ENCODE results near the gene DLGAP1. TPM values are rescaled to one million over a fixed set of nuclear protein-coding genes. Genes with fewer than 3 reads are reported as not detected.

DLGAP1 gene
- polyA plus RNA-seq, 1 of the 3 experiments (the other 2 are of a cell fraction) = not detected

- TF ChIP-seq TEAD4 (IDR thresholded peaks at IDR 0.05; ENCODE audit: borderline replicate concordance, insufficient read depth) (no peak), FOXJ3 (CRISPR knock-in tag; IDR thresholded peaks at IDR 0.05) (no peak), FOSL2 (IDR thresholded peaks at IDR 0.05; ENCODE audit: borderline replicate concordance, low read depth) (no peak), PBX3 (IDR thresholded peaks at IDR 0.05) (no peak)
Measured at GRCh38 chr18:4311136-4311535, 144.0 kb downstream of the DLGAP1 start (continued).

DNA sequence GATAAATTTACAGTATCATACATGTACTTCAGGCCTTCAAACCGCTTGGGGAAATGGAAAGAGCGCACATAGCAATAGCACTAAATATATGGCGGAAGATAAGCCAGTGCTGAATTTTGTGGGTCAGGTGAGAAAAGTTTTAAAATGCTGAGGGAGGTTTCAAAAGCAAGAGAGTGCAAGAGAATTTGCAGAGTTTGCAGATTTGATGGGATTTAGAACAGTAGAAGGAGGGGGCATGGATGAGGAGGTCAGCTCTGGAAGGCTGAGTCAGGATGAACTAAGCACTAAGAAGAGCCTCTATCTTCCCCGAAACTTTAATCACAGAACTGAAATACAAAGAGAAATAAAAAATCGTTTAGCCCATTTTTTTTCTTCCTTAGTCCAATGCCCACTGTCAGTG, 145.9 kb downstream of the DLGAP1 start:
- POLR2A ChIA-PET = no interaction called here
- Histone ChIP-seq H3K79me2 (ENCODE audit: insufficient read depth) (no peaks in the 10 kb centered on the region), H3K4me3 (ENCODE audit: low read depth in 2 of 2, low read length in 1 of 2) (no peak overlapping the region), H3F3A (replicated peaks; ENCODE audit: insufficient read depth) (no peaks in the 10 kb centered on the region), H3K27ac (ENCODE audit: low read depth in 2 of 2, low read length in 1 of 2) (no peak overlapping the region), H3K4me1 (ENCODE audit: control insufficient read depth in 1 of 2, insufficient read depth in 2 of 2, low read depth in 1 of 2, low read length in 1 of 2) (no peaks in the 10 kb centered on the region; a peak in 1 of 4 replicates), H4K20me1 (ENCODE audit: insufficient read depth) (no peaks in the 10 kb centered on the region), H3K9ac (no peak overlapping the region), H3K36me3 (replicated peaks in 1 of 2; ENCODE audit: control insufficient read depth in 1 of 2, insufficient read depth in 2 of 2, low read length in 1 of 2) (no peaks in the 10 kb centered on the region), H3K9me3 (no peaks in the 10 kb centered on the region), H3K27me3 (ENCODE audit: insufficient read depth) (no peaks in the 10 kb centered on the region), H3K4me2 (no peak overlapping the region), H3K9me2 (no peaks in the 10 kb centered on the region), H2AFZ (ENCODE audit: low read depth) (no peak overlapping the region)
- no peak for DNase-seq
- CTCF ChIA-PET = no interaction called here
- 28% methylated on average over 5 of the region's 5 CpGs for WGBS (ENCODE audit: low lambda C conversion rate)
- no peak for TF ChIP-seq NFIC (IDR thresholded peaks at IDR 0.05; ENCODE audit: borderline replicate concordance)
- no peak for TF ChIP-seq PBX3 (IDR thresholded peaks at IDR 0.05)
- no peak for TF ChIP-seq FOXM1 (IDR thresholded peaks at IDR 0.05; ENCODE audit: low read depth)
- TF ChIP-seq JUND (IDR thresholded peaks at IDR 0.05) = no peak
- no peak for TF ChIP-seq TEAD4 (IDR thresholded peaks at IDR 0.05; ENCODE audit: borderline replicate concordance, insufficient read depth)
- no peak for TF ChIP-seq RXRA (IDR thresholded peaks at IDR 0.05; ENCODE audit: borderline replicate concordance, low read depth)

- H3K36me3 ChIP-seq (replicated peaks in 1 of 2; ENCODE audit: control insufficient read depth in 1 of 2, insufficient read depth in 2 of 2, low read length in 1 of 2) = no peaks in the 10 kb centered on the region
- ChIA-PET CTCF (interaction anchor here (0.9 kb wide), 1 partner anchor 51 kb away, joined by 4 read pairs; no protein-coding TSS in a partner anchor), POLR2A (no interaction called here)
- H3K79me2 ChIP-seq (ENCODE audit: insufficient read depth) = no peaks in the 10 kb centered on the region
- H3K4me1 ChIP-seq (ENCODE audit: control insufficient read depth in 1 of 2, insufficient read depth in 2 of 2, low read depth in 1 of 2, low read length in 1 of 2) = no peaks in the 10 kb centered on the region; a peak in 1 of 4 replicates
- no peak for DNase-seq
- no peak overlapping the region for H3K4me2 ChIP-seq
- TF ChIP-seq USF2 (IDR thresholded peaks at IDR 0.05; ENCODE audit: borderline replicate concordance, low read depth, low read length) (no peak), USF1 (IDR thresholded peaks at IDR 0.05; ENCODE audit: borderline replicate concordance, low read depth) (no peak), POLR2AphosphoS5 (IDR thresholded peaks at IDR 0.05; ENCODE audit: low read depth, low read length) (no peak), EZH2phosphoT487 (IDR thresholded peaks at IDR 0.05; ENCODE audit: borderline replicate concordance, low read depth) (no peak), RAD21 (IDR thresholded peaks at IDR 0.05; ENCODE audit: low read length) (no peak), TEAD4 (IDR thresholded peaks at IDR 0.05; ENCODE audit: borderline replicate concordance, insufficient read depth) (no peak), RXRA (IDR thresholded peaks at IDR 0.05; ENCODE audit: borderline replicate concordance, low read depth) (no peak), EP300 (IDR thresholded peaks at IDR 0.05; ENCODE audit: borderline replicate concordance in 1 of 2, low read depth in 1 of 2, low read length in 1 of 2) (no peak), MXI1 (IDR thresholded peaks at IDR 0.05; ENCODE audit: low read depth, low read length) (no peak), FOXM1 (IDR thresholded peaks at IDR 0.05; ENCODE audit: low read depth) (no peak), NFIC (IDR thresholded peaks at IDR 0.05; ENCODE audit: borderline replicate concordance) (no peak)
- H3K9ac ChIP-seq = no peak overlapping the region
- H3K4me3 ChIP-seq (ENCODE audit: low read depth in 2 of 2, low read length in 1 of 2) = no peak overlapping the region
- no peaks in the 10 kb centered on the region for H3F3A ChIP-seq (replicated peaks; ENCODE audit: insufficient read depth)
- no peaks in the 10 kb centered on the region for H3K27me3 ChIP-seq (ENCODE audit: insufficient read depth)
- H3K9me3 ChIP-seq = no peaks in the 10 kb centered on the region
- no peaks in the 10 kb centered on the region for H3K9me2 ChIP-seq
- no peak overlapping the region for H3K27ac ChIP-seq (ENCODE audit: low read depth in 2 of 2, low read length in 1 of 2)
- H4K20me1 ChIP-seq (ENCODE audit: insufficient read depth) = no peaks in the 10 kb centered on the region
- no peak overlapping the region for H2AFZ ChIP-seq (ENCODE audit: low read depth)
- WGBS (ENCODE audit: low lambda C conversion rate) = 4% methylated on average over 5 of the region's 5 CpGs
Measured at GRCh38 chr18:4308576-4308975, 146.5 kb downstream of the DLGAP1 start.
